GM21423 (cell line): ENCODE results near the gene HPD.
"Not testable (repeated sequence)": the region's sequence is repeated elsewhere in the genome, so short reads cannot be mapped to it uniquely, and the experiment has no call there.

Source experiments
- ATAC-seq: cut with Tn5 transposase; IDR thresholded peaks from one replicate; pipeline ENCODE4 v1.9.1; 2021; ENCODE audit warnings: mild to moderate bottlenecking, moderate library complexity; ENCODE audit not compliant: unreplicated experiment

Gene HPD

GRCh38 chr12:121858662-121859572 is at the start of gene HPD:
HPD (minus strand) TSS chr12:121858859; CDS start chr12:121858823, 36 bp downstream.
- no peak for ATAC-seq

DNA sequence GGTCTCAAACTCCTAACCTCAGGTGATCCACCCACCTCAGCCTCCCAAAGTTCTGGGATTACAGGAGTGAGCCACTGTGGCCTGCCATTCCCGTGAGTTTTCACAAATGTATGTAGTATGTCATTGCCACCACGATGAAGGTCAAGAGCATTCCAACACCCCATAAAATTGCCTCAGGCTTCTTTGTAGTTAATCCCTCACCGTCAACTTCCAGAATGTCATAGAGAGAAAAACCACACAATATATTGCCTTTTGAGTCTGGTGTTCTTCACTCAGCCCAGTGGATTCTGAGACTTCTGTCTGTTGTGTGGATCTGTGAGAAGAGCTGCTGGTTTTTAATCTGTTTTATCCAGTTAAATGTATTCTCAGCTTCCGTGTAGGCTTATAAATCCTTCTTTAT is 47.1 kb upstream of the HPD start:
- no peak for ATAC-seq

- no peak for ATAC-seq
Observed at GRCh38 chr12:121903202-121903601, 44.5 kb upstream of the HPD start.

DNA sequence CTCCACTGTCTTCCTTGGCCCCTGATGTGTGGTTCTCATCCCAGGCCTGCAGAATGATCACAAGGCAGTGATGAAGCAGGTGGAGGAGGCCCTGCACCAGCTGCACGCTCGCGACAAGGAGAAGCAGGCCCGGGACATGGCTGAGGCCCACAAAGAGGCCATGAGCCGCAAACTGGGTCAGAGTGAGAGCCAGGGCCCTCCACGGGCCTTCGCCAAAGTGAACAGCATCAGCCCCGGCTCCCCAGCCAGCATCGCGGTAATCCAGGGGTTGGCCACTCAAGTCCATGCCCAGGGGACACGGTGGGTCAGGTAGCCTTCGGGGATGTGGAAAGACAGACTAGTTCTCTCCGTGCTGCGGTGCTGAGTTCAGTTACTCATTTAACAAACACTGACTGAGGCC is 40.9 kb upstream of the HPD start:
- no peak for ATAC-seq

GRCh38 chr12:121898287-121898686 is 39.6 kb upstream of the HPD start:
- ATAC-seq: no peak

DNA sequence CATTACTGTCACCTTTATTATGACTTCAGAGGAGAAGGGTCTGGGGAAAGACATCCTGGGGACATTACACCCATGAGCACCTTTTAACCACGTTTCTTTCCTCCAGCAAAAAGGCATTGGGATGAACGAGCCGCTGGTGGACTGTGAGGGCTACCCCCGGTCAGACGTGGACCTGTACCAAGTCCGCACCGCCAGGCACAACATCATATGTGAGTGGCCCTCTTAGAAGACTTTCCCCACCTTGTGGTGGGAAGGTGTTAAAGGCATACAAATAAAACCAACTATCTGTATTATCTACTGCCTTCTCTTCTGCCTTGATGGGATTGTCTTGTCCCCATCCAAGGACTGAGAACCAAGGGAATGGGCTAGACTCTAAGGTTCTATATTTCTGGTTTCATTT is 36.0 kb upstream of the HPD start:
- no peak for ATAC-seq

GRCh38 chr12:121893961-121894460 is 35.4 kb upstream of the HPD start:
- ATAC-seq: no peak

DNA sequence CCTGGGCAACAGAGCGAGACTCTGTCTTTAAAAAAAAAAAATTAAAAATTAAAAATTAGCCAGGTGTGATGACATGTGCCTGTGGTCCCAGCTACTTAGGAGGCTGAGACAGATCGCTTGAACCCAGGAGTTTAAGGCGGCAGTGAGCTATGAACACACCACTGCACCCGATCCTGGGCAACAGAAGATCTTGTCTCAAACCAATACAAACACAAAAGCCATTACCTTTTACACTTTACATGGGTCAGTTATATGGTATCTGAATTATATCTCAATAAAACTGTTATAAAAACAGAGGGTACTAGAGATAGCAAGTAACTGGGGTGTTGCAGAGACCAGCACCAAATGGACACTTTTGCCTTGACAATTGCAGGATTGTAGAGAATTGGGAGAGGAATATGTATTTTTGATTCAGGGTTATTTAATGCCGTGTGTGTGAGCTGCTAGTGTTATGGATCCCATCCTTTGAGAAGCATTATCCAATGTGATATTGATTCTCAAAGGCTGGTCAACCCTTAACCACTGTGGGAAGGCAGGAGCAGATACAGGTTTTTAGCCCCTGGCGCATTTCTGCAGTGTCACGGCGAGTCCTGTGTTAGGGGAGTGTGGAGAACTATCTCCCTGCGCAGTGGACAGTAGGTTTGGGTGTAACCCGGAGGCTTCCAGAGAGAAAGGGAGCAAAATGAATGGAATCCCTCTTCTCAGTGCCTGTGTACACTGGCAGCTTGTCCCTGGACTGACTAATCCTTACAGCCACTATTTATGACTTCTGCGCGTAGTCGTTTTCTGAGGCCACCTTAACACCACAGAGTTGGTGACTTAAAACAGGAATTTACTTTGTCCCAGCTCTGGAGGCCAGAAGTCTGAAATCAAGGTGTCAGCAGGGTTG is 34.3 kb upstream of the HPD start:
- no peak for ATAC-seq

GRCh38 chr12:121889661-121890060 is 31.0 kb upstream of the HPD start:
- not testable (repeated sequence) for ATAC-seq

- ATAC-seq: no peak
Observed at GRCh38 chr12:121889274-121889624, 30.6 kb upstream of the HPD start.

GRCh38 chr12:121888478-121889273 is 30.0 kb upstream of the HPD start, which contains the start of gene PSMD9:
PSMD9 (plus strand) TSS chr12:121888790; CDS start chr12:121888857, 67 bp downstream.
- ATAC-seq: peak; percentile 92

- ATAC-seq: no peak
Observed at GRCh38 chr12:121888083-121888477, 29.4 kb upstream of the HPD start.

DNA sequence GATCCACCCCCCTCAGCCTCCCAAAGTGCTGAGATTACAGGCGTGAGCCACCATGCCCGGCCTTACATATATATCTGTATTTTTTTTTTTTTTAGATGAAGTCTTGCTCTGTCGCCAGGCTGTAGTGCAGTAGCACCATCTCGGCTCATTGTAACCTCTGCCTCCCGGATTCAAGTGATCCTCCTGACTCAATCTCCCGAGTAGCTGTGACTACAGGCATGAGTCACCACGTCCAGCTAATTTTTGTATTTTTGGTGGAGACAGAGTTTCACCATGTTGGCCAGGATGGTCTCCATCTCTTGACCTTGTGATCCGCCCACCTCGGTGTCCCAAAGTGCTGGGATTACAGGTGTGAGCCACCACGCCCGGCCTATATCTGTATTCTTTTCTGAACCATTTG is 26.5 kb upstream of the HPD start:
- not testable (repeated sequence) for ATAC-seq

- ATAC-seq: no peak
Observed at GRCh38 chr12:121883315-121883660, 24.6 kb upstream of the HPD start.

- not testable (repeated sequence) for ATAC-seq
Observed at GRCh38 chr12:121876080-121876447, 17.4 kb upstream of the HPD start.

DNA sequence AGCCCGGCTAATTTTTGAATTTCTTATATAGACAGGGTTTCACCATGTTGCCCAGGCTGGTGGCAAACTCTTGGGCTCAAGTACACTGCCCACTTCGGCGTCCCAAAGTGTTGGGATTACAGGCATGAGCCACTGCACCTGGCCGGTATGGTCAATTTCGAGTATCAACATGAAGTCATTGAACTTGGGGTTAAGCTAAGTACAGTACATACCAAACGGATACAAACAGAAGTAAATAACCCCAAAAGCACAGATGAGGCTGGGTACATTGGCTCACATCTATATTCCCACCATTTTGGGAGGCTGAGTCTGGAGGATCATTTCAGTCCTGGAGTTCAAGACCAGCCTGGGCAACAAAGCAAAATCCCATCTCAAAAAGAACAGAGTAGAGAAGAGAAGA is 16.9 kb upstream of the HPD start:
- ATAC-seq: no peak

- ATAC-seq: no peak
Observed at GRCh38 chr12:121874071-121874470, 15.4 kb upstream of the HPD start.

DNA sequence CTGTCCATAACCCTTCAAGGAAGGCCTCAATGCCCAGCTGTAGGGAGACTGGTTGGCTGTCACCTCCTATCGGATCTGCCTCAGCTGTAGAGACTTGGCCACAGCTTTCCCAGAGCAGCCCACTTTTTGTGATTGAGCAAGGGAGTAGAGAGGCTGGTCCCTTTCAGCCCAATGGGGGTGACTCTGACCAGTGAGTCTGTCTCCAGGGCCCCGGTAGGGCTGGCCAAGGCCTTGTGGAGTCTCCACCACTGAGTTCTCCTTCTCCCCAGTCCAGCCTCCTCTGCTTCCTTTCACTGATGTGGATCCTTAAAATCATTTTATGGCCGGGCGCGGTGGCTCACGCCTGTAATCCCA is 14.5 kb upstream of the HPD start:
- ATAC-seq: no peak

GRCh38 chr12:121872546-121873215 is 14.0 kb upstream of the HPD start:
- ATAC-seq: no peak

DNA sequence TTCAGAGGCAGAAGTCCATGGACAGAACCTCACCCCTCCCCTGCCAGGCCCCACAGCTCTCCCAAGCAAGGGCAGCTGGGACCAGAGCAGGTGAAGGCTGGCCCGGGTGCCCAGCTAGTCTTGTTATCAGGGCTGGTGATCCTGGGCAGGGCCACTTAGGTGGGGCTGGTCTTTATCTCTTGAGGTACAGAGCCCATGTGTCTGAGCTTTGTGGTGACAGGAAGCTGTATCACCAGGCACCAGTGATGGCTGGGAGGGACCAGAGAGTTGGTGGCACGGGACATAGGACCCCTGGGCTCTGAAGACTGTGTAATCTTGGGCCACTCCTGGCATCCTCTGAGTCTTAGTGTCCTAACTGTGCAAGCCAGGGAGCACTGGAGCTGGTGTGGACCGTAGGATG is 12.8 kb upstream of the HPD start:
- no peak for ATAC-seq
